HepG2 (cell line): ENCODE results near the gene PDK2. TPM values are rescaled to one million over a fixed set of nuclear protein-coding genes. Genes with fewer than 3 reads are reported as not detected.

ENCODE experiments used
- ATF1 ChIP-seq: IDR thresholded peaks from 2 replicates; pipeline ENCODE4 v1.6.1; 2016; ENCODE audit warnings: mild to moderate bottlenecking, control low read depth
- ATRX ChIP-seq: sonication (generic); formaldehyde crosslinking; IDR thresholded peaks from 2 replicates; pipeline ENCODE4 v1.4.0; 2020; ENCODE audit warnings: missing genetic modification reagents, borderline replicate concordance
- HNF4A ChIP-seq: sonication (generic); formaldehyde crosslinking; IDR thresholded peaks from 2 replicates; pipeline ENCODE4 v1.4.0; 2020; ENCODE audit warnings: missing genetic modification reagents
- HNRNPK ChIP-seq: fragments of 200-400 bp; formaldehyde crosslinking; IDR thresholded peaks from 2 replicates; pipeline ENCODE4 v1.6.1; 2018; ENCODE audit warnings: low read length, low read depth, moderate library complexity, mild to moderate bottlenecking; ENCODE audit not compliant: poor library complexity, severe bottlenecking
- ISX ChIP-seq: sonication (generic); formaldehyde crosslinking; conservative IDR thresholded peaks from 2 replicates; pipeline ENCODE4 v1.5.0; 2020; ENCODE audit warnings: missing genetic modification reagents
- NFE2L1 ChIP-seq: sonication (generic); formaldehyde crosslinking; IDR thresholded peaks from 2 replicates; pipeline ENCODE4 v1.4.0; 2020; ENCODE audit warnings: missing genetic modification reagents, mild to moderate bottlenecking, borderline replicate concordance
- RFX1 ChIP-seq: fragments of 450-650 bp; IDR thresholded peaks from 2 replicates; pipeline ENCODE4 v1.6.1; 2017
- ZNF747 ChIP-seq: sonication (generic); formaldehyde crosslinking; IDR thresholded peaks from 2 replicates; pipeline ENCODE4 v1.8.1; 2023; ENCODE audit warnings: missing genetic modification reagents, mild to moderate bottlenecking, borderline replicate concordance
- polyA plus RNA-seq, 8 experiments: library from polyadenylated mRNA; depleted of rRNA in 3 of 8; stranded (reverse) in 7 of 8; unstranded in 1 of 8; fragments of >200 nt; fragmentation: Illumina TruSeq in 4 of 8; extraction: Trizol in 4 of 8; gene quantifications; 2 replicates each; pipeline versions ENCODE4 v1.2.1 to v1.2.3, GENCODE V29; 2011 to 2016; ENCODE audit warnings: low read depth in 4 of 8, missing spikeins in 1 of 8, mixed read lengths in 1 of 8; ENCODE audit not compliant: insufficient read depth in 1 of 8
- total RNA-seq, 5 experiments: library from RNA; depleted of rRNA; stranded (reverse); fragments of >200 nt; fragmentation: Illumina TruSeq; extraction: Trizol; gene quantifications; 2 replicates each; pipeline ENCODE4 v1.2.3, GENCODE V29; 2016; ENCODE audit warnings: low read depth in 1 of 5
- TF ChIP-seq, protein P1 (sequence below), 2 experiments: fragments of 450-650 bp in 1 of 2; sonication (generic) in 1 of 2; formaldehyde crosslinking in 1 of 2; IDR thresholded peaks; 2 replicates each; pipeline versions ENCODE4 v1.6.1 to v1.8.0; 2016 to 2022; ENCODE audit warnings: antibody characterized with exemption in 1 of 2, mild to moderate bottlenecking in 1 of 2, missing genetic modification reagents in 1 of 2
- TF ChIP-seq, protein P2 (sequence below): sonication (generic); formaldehyde crosslinking; IDR thresholded peaks from 2 replicates; pipeline ENCODE4 v1.4.0; 2020; ENCODE audit warnings: mild to moderate bottlenecking, missing genetic modification reagents, borderline replicate concordance
- TF ChIP-seq, protein P3 (sequence below): sonication (generic); formaldehyde crosslinking; IDR thresholded peaks from 2 replicates; pipeline ENCODE4 v1.4.0; 2020; ENCODE audit warnings: mild to moderate bottlenecking, missing genetic modification reagents

PDK2 gene
- total and polyA plus RNA-seq, 2 of the 13 experiments (the other 11 are each of a cell fraction or from before 2014, with no cell fraction given): 18.5 to 59.7 TPM

DNA sequence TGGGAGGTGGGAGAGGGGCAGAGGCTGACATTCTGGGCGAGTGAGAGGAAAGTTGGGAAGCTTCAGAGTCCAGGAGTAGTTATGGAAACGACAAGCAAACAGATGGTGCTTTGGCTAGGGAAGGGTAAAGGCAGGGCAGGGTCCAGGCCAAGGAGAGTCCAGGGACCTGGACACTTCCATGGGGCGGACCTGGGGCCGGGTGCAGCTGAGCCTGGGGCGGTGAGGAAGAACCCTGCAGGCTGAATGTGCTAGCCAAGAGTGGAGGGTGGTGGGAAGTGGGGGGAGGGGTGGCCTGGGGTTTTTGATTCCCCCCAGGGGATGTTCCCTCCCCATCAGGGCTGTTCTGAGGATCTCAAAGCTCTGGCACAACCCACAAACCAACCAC, 52.7 kb downstream of the PDK2 start (continued):
- TF ChIP-seq, protein P1, sequence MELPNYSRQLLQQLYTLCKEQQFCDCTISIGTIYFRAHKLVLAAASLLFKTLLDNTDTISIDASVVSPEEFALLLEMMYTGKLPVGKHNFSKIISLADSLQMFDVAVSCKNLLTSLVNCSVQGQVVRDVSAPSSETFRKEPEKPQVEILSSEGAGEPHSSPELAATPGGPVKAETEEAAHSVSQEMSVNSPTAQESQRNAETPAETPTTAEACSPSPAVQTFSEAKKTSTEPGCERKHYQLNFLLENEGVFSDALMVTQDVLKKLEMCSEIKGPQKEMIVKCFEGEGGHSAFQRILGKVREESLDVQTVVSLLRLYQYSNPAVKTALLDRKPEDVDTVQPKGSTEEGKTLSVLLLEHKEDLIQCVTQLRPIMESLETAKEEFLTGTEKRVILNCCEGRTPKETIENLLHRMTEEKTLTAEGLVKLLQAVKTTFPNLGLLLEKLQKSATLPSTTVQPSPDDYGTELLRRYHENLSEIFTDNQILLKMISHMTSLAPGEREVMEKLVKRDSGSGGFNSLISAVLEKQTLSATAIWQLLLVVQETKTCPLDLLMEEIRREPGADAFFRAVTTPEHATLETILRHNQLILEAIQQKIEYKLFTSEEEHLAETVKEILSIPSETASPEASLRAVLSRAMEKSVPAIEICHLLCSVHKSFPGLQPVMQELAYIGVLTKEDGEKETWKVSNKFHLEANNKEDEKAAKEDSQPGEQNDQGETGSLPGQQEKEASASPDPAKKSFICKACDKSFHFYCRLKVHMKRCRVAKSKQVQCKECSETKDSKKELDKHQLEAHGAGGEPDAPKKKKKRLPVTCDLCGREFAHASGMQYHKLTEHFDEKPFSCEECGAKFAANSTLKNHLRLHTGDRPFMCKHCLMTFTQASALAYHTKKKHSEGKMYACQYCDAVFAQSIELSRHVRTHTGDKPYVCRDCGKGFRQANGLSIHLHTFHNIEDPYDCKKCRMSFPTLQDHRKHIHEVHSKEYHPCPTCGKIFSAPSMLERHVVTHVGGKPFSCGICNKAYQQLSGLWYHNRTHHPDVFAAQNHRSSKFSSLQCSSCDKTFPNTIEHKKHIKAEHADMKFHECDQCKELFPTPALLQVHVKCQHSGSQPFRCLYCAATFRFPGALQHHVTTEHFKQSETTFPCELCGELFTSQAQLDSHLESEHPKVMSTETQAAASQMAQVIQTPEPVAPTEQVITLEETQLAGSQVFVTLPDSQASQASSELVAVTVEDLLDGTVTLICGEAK (IDR thresholded peaks at IDR 0.05): no peak
- TF ChIP-seq, protein P1 (CRISPR knock-in tag; IDR thresholded peaks at IDR 0.05): no peak
- TF ChIP-seq ATF1 (CRISPR knock-in tag) (no peak), RFX1 (peak; percentile 78), ATRX (CRISPR knock-in tag) (no peak), HNRNPK (no peak), HNF4A (peak; percentile 89), ZNF747 (CRISPR knock-in tag) (no peak), NFE2L1 (CRISPR knock-in tag) (no peak), ISX (CRISPR knock-in tag) (no peak)
- TF ChIP-seq, protein P2, sequence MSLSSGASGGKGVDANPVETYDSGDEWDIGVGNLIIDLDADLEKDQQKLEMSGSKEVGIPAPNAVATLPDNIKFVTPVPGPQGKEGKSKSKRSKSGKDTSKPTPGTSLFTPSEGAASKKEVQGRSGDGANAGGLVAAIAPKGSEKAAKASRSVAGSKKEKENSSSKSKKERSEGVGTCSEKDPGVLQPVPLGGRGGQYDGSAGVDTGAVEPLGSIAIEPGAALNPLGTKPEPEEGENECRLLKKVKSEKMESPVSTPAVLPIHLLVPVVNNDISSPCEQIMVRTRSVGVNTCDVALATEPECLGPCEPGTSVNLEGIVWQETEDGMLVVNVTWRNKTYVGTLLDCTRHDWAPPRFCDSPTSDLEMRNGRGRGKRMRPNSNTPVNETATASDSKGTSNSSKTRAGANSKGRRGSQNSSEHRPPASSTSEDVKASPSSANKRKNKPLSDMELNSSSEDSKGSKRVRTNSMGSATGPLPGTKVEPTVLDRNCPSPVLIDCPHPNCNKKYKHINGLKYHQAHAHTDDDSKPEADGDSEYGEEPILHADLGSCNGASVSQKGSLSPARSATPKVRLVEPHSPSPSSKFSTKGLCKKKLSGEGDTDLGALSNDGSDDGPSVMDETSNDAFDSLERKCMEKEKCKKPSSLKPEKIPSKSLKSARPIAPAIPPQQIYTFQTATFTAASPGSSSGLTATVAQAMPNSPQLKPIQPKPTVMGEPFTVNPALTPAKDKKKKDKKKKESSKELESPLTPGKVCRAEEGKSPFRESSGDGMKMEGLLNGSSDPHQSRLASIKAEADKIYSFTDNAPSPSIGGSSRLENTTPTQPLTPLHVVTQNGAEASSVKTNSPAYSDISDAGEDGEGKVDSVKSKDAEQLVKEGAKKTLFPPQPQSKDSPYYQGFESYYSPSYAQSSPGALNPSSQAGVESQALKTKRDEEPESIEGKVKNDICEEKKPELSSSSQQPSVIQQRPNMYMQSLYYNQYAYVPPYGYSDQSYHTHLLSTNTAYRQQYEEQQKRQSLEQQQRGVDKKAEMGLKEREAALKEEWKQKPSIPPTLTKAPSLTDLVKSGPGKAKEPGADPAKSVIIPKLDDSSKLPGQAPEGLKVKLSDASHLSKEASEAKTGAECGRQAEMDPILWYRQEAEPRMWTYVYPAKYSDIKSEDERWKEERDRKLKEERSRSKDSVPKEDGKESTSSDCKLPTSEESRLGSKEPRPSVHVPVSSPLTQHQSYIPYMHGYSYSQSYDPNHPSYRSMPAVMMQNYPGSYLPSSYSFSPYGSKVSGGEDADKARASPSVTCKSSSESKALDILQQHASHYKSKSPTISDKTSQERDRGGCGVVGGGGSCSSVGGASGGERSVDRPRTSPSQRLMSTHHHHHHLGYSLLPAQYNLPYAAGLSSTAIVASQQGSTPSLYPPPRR (CRISPR knock-in tag): no peak
- TF ChIP-seq, protein P3, sequence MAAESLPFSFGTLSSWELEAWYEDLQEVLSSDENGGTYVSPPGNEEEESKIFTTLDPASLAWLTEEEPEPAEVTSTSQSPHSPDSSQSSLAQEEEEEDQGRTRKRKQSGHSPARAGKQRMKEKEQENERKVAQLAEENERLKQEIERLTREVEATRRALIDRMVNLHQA (CRISPR knock-in tag): no peak
